Ureter (tissue), 1 donor: ENCODE data around the gene LRMDA. TPM values are rescaled to one million over a fixed set of nuclear protein-coding genes. Genes with fewer than 3 reads are reported as not detected.

Source experiments
- DNase-seq: peaks from one replicate; pipeline ENCODE4 v3.0.0-alpha.2; 2020; ENCODE audit warnings: low spot score
- total RNA-seq: library from RNA; stranded (reverse); gene quantifications from one replicate; pipeline ENCODE4 v1.2.4, GENCODE V29; 2023
- donor health status: DM: yes; HTN: yes; CAD: no.

LRMDA gene
- total RNA-seq, 1 donor from 2014 or later: 23.1 TPM

GRCh38 chr10:75708060-75708459 is 276.6 kb downstream of the LRMDA start:
- DNase-seq: no peak

GRCh38 chr10:75709245-75709644 is 277.8 kb downstream of the LRMDA start:
- DNase-seq: no peak

GRCh38 chr10:75709811-75710210 is 278.4 kb downstream of the LRMDA start:
- no peak for DNase-seq

GRCh38 chr10:75712242-75712880 is 280.9 kb downstream of the LRMDA start:
- no peak for DNase-seq

GRCh38 chr10:75716506-75716905 is 285.1 kb downstream of the LRMDA start:
- DNase-seq: no peak

- DNase-seq: no peak
These were observed 285.9 kb downstream of the LRMDA start for GRCh38 chr10:75717126-75717916.

GRCh38 chr10:75718991-75719390 is 287.6 kb downstream of the LRMDA start:
- no peak for DNase-seq

GRCh38 chr10:75720157-75720556 is 288.7 kb downstream of the LRMDA start:
- no peak for DNase-seq

GRCh38 chr10:75722020-75722419 is 290.6 kb downstream of the LRMDA start:
- no peak for DNase-seq

GRCh38 chr10:75722609-75723008 is 291.2 kb downstream of the LRMDA start:
- DNase-seq: no peak

GRCh38 chr10:75723319-75723980 is 292.0 kb downstream of the LRMDA start:
- DNase-seq: no peak

- no peak for DNase-seq
These were observed 292.6 kb downstream of the LRMDA start for GRCh38 chr10:75724047-75724446.

GRCh38 chr10:75726522-75727483 is 295.4 kb downstream of the LRMDA start:
- DNase-seq: no peak

GRCh38 chr10:75730847-75731246 is 299.4 kb downstream of the LRMDA start:
- no peak for DNase-seq

- DNase-seq: no peak
These were observed 301.9 kb downstream of the LRMDA start for GRCh38 chr10:75733135-75733890.

- no peak for DNase-seq
These were observed 304.8 kb downstream of the LRMDA start for GRCh38 chr10:75736151-75736640.

GRCh38 chr10:75736889-75737579 is 305.6 kb downstream of the LRMDA start:
- DNase-seq: no peak

GRCh38 chr10:75737580-75737949 is 306.1 kb downstream of the LRMDA start:
- no peak for DNase-seq

GRCh38 chr10:75738924-75739323 is 307.5 kb downstream of the LRMDA start:
- no peak for DNase-seq
